Islet precursor cell (in vitro differentiated cells): ENCODE results near the gene ERBB2.
A peak's percentile ranks its signal among the peaks of the same experiment; 100 is the strongest.

Experiments
- DNase-seq: peaks from one replicate; pipeline ENCODE4 v3.0.0-alpha.2; 2018

ERBB2 gene

GRCh38 chr17:39699818-39700147 is at the start of gene ERBB2:
TSS of gene ERBB2 (plus strand) at chr17:39700064. CDS start at chr17:39700239, 175 bp downstream.
- DNase-seq: peak; percentile 94

- no peak for DNase-seq
Measured at GRCh38 chr17:39650121-39650579, 49.7 kb upstream of the ERBB2 start.

- DNase-seq: no peak
Measured at GRCh38 chr17:39651923-39652586, 47.8 kb upstream of the ERBB2 start.

GRCh38 chr17:39652587-39653315 is 47.1 kb upstream of the ERBB2 start:
- DNase-seq: no peak

GRCh38 chr17:39653316-39653661 is 46.6 kb upstream of the ERBB2 start:
- no peak for DNase-seq

GRCh38 chr17:39653662-39654331 is 46.1 kb upstream of the ERBB2 start:
- DNase-seq: peak; percentile 84

- no peak for DNase-seq
Measured at GRCh38 chr17:39655105-39655504, 44.8 kb upstream of the ERBB2 start.

GRCh38 chr17:39658346-39658745 is 41.5 kb upstream of the ERBB2 start:
- DNase-seq: no peak

- DNase-seq: no peak
Measured at GRCh38 chr17:39658760-39659159, 41.1 kb upstream of the ERBB2 start.

- no peak for DNase-seq
Measured at GRCh38 chr17:39659279-39660010, 40.4 kb upstream of the ERBB2 start.

- DNase-seq: no peak
Measured at GRCh38 chr17:39660011-39660360, 39.9 kb upstream of the ERBB2 start.

GRCh38 chr17:39660397-39661385 is 39.2 kb upstream of the ERBB2 start:
- DNase-seq: no peak

GRCh38 chr17:39661744-39662541 is 37.9 kb upstream of the ERBB2 start:
- no peak for DNase-seq

- DNase-seq: no peak
Measured at GRCh38 chr17:39662551-39663339, 37.1 kb upstream of the ERBB2 start.

GRCh38 chr17:39663340-39663687 is 36.5 kb upstream of the ERBB2 start:
- no peak for DNase-seq

- peak; percentile 94 for DNase-seq
Measured at GRCh38 chr17:39663688-39664580, 35.9 kb upstream of the ERBB2 start.

- no peak for DNase-seq
Measured at GRCh38 chr17:39664581-39665561, 35.0 kb upstream of the ERBB2 start, which contains the start of gene TCAP. TSS of gene TCAP (plus strand) at chr17:39665349. CDS start at chr17:39665360, 11 bp downstream.

- DNase-seq: no peak
Measured at GRCh38 chr17:39665642-39666224, 34.1 kb upstream of the ERBB2 start.
